ENCODE results near the gene CIC. TPM values are rescaled to one million over a fixed set of nuclear protein-coding genes. Genes with fewer than 3 reads are reported as not detected.

The CIC gene
- total and polyA plus RNA-seq, 2 of the 13 experiments (the other 11 are each of a cell fraction or from before 2014, with no cell fraction given): 5.9 to 8.0 TPM

- TF ChIP-seq ZFP82 (CRISPR knock-in tag; IDR thresholded peaks at IDR 0.05; ENCODE audit: borderline replicate concordance): peak; percentile 57; the same call in 1 of the 2 replicates
- TF ChIP-seq KDM1A (CRISPR knock-in tag; IDR thresholded peaks at IDR 0.05): peak; percentile 90
- peak; percentile 22; the same call in 1 of the 2 replicates for TF ChIP-seq KDM3A (CRISPR knock-in tag; IDR thresholded peaks at IDR 0.05; ENCODE audit: low read depth)
- peak; percentile 43; the same call in 1 of the 2 replicates for TF ChIP-seq NR2C2 (CRISPR knock-in tag; IDR thresholded peaks at IDR 0.05; ENCODE audit: borderline replicate concordance)
- TF ChIP-seq MED13 (CRISPR knock-in tag; IDR thresholded peaks at IDR 0.05): no peak
- TF ChIP-seq, protein P1, sequence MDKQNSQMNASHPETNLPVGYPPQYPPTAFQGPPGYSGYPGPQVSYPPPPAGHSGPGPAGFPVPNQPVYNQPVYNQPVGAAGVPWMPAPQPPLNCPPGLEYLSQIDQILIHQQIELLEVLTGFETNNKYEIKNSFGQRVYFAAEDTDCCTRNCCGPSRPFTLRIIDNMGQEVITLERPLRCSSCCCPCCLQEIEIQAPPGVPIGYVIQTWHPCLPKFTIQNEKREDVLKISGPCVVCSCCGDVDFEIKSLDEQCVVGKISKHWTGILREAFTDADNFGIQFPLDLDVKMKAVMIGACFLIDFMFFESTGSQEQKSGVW (CRISPR knock-in tag; IDR thresholded peaks at IDR 0.05; ENCODE audit: borderline replicate concordance): no peak
Measured at GRCh38 chr19:42324655-42325307, 55.7 kb downstream of the CIC start (continued).

DNA sequence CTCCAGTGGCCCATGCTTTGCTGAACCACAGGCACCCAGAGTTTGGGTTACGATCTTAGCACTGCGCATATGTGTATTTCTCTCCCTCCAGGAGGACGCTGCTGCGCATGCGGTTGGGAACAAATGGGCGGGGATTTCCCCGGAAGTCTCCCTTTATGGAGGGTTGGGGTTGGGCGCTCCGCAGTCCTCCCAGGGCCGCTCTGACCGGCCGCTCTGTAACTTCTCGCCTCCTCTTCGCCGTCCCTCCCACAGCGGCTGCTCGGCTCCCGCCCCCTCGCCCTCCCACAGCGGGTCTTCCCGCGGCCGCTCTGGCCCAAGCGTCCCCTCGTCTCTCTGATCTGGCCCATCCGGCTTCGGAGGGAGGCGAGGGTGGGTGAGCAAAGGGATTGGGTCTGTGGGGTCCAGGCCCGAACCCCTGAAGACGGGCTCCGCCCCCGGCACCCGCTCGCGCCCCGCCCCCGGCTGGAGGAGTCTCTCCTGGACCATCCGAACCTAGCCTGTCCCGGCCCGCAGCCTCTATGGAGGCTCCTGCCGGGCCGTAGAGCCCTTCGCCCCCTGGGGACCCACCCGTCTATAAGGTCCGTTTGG lies 56.4 kb downstream of the CIC start, which contains the start of gene MEGF8:
MEGF8 (plus strand) TSS at position 328 of the 588 bp plus-strand sequence. CDS start 609 bp downstream, outside the sequence.
- Histone ChIP-seq H3K27me3 (ENCODE audit: control insufficient read depth in 1 of 2, insufficient read depth in 2 of 2, low read length in 2 of 2) (peaks cover 0 to 6% of the 10 kb centered on the region in 2 experiments; a peak in 1 of 5 replicates), H3K36me3 (replicated peaks in 1 of 2; ENCODE audit: control insufficient read depth in 1 of 2, insufficient read depth in 2 of 2, low read length in 2 of 2) (no peaks in the 10 kb centered on the region), H3K27ac (ENCODE audit: extremely low read length, insufficient read depth, low read length) (peak within 1 kb of the TSS; percentile 63), H3K4me1 (ENCODE audit: insufficient read depth, low read length) (peaks cover 24% of the 10 kb centered on the region), H3K79me2 (ENCODE audit: insufficient read depth, low read length) (peaks cover 17% of the 10 kb centered on the region), H3K9ac (ENCODE audit: insufficient read depth, low read depth, low read length) (peak within 1 kb of the TSS; percentile 81), H4K20me1 (ENCODE audit: insufficient read depth, low read length) (no peaks in the 10 kb centered on the region), H3K4me2 (ENCODE audit: low read depth, low read length) (peak within 1 kb of the TSS; percentile 98), H2AFZ (ENCODE audit: low read length) (no peak within 1 kb of the TSS), H3K4me3 (replicated peaks in 1 of 3; ENCODE audit: insufficient read depth in 1 of 3, low read depth in 2 of 3, low read length in 3 of 3) (peak within 1 kb of the TSS; percentile 89 to 92 (median 92)), H3K9me3 (ENCODE audit: low read length) (no peaks in the 10 kb centered on the region)
- FAIRE-seq (peak; percentile 99), DNase-seq (ENCODE audit: low spot score) (peak; percentile 97), ATAC-seq (peak; percentile 95)
- ChIA-PET CTCF (ENCODE audit: low intra/inter-chr PET ratio, low total read pairs) (interaction anchor here (0.8 to 1.5 kb wide), 3 partner anchors 35 to 217 kb away, joined by 4 to 7 read pairs (median 4); no protein-coding TSS in a partner anchor), POLR2A (no interaction called here)
- intact Hi-C loops (cut with micrococcal nuclease; ENCODE audit: unreplicated experiment): loop anchor here (1.0 to 2.0 kb wide), 2 partner anchors 8 to 23 kb away; partner anchors contain the start of genes PAFAH1B3 and PRR19
- 0% methylated on average over 3 of the region's 45 CpGs for WGBS (ENCODE audit: low lambda C conversion rate)
- BruUV-seq (replicated peaks): no TSS peak
- in situ Hi-C loops (cut with HindIII; ENCODE audit: extremely low pct_ligation_motif_present, low pct_unique_long_range_greater_than_20kb): no loop called here
- TF ChIP-seq, protein P2, sequence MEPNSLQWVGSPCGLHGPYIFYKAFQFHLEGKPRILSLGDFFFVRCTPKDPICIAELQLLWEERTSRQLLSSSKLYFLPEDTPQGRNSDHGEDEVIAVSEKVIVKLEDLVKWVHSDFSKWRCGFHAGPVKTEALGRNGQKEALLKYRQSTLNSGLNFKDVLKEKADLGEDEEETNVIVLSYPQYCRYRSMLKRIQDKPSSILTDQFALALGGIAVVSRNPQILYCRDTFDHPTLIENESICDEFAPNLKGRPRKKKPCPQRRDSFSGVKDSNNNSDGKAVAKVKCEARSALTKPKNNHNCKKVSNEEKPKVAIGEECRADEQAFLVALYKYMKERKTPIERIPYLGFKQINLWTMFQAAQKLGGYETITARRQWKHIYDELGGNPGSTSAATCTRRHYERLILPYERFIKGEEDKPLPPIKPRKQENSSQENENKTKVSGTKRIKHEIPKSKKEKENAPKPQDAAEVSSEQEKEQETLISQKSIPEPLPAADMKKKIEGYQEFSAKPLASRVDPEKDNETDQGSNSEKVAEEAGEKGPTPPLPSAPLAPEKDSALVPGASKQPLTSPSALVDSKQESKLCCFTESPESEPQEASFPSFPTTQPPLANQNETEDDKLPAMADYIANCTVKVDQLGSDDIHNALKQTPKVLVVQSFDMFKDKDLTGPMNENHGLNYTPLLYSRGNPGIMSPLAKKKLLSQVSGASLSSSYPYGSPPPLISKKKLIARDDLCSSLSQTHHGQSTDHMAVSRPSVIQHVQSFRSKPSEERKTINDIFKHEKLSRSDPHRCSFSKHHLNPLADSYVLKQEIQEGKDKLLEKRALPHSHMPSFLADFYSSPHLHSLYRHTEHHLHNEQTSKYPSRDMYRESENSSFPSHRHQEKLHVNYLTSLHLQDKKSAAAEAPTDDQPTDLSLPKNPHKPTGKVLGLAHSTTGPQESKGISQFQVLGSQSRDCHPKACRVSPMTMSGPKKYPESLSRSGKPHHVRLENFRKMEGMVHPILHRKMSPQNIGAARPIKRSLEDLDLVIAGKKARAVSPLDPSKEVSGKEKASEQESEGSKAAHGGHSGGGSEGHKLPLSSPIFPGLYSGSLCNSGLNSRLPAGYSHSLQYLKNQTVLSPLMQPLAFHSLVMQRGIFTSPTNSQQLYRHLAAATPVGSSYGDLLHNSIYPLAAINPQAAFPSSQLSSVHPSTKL (CRISPR knock-in tag; IDR thresholded peaks at IDR 0.05): peak; percentile 58
- TF ChIP-seq HOMEZ (CRISPR knock-in tag; IDR thresholded peaks at IDR 0.05; ENCODE audit: low read depth) (no peak), TRAFD1 (CRISPR knock-in tag; IDR thresholded peaks at IDR 0.05; ENCODE audit: borderline replicate concordance) (0 out of 2 replicates have a peak, but pooled peaks have one; percentile 77), KLF12 (CRISPR knock-in tag; IDR thresholded peaks at IDR 0.05; ENCODE audit: borderline replicate concordance) (no peak), MEF2D (CRISPR knock-in tag; IDR thresholded peaks at IDR 0.05) (peak; percentile 55; the same call in 1 of the 2 replicates), PCBP1 (IDR thresholded peaks at IDR 0.05; ENCODE audit: borderline replicate concordance, low read depth, low read length) (0 out of 2 replicates have a peak, but pooled peaks have one; percentile 28), ZFP36L1 (CRISPR knock-in tag; IDR thresholded peaks at IDR 0.05) (0 out of 2 replicates have a peak, but pooled peaks have one; percentile 41)
